Mesothelial cell of epicardium (in vitro differentiated cells): ENCODE measurements around the gene CELA1. TPM values are rescaled to one million over a fixed set of nuclear protein-coding genes. Genes with fewer than 3 reads are reported as not detected.
"Not testable (repeated sequence)": the region's sequence is repeated elsewhere in the genome, so short reads cannot be mapped to it uniquely, and the experiment has no call there.

Source experiments
- DNase-seq, 2 experiments: peaks; one replicate each; pipeline ENCODE4 v3.0.0; 2021; ENCODE audit warnings: low spot score in 2 of 2; ENCODE audit not compliant: unreplicated experiment in 2 of 2
- H3K27ac Mint-ChIP-seq: 2 replicates; pipeline ENCODE4 v1.8.0; 2021; ENCODE audit warnings: mixed read lengths
- H3K27me3 Mint-ChIP-seq: 2 replicates; pipeline ENCODE4 v1.8.0; 2021; ENCODE audit warnings: low read depth, mixed read lengths
- H3K36me3 Mint-ChIP-seq: 2 replicates; pipeline ENCODE4 v1.8.0; 2021; ENCODE audit warnings: mixed read lengths
- H3K4me1 Mint-ChIP-seq: 2 replicates; pipeline ENCODE4 v1.8.0; 2021; ENCODE audit warnings: mixed read lengths
- H3K4me3 Mint-ChIP-seq: 2 replicates; pipeline ENCODE4 v1.8.0; 2021; ENCODE audit warnings: mild to moderate bottlenecking, moderate library complexity, mixed read lengths
- H3K9me3 Mint-ChIP-seq: 2 replicates; pipeline ENCODE4 v1.8.0; 2021; ENCODE audit warnings: mixed read lengths
- CTCF ChIP-seq: fragments of 200-600 bp; sonication (generic); IDR thresholded peaks from one replicate; pipeline ENCODE4 v1.5.0; 2021; ENCODE audit warnings: antibody characterized with exemption; ENCODE audit not compliant: unreplicated experiment
- total RNA-seq: library from RNA; stranded (reverse); gene quantifications from 3 replicates; pipeline ENCODE4 v1.2.1, GENCODE V29; 2021

The CELA1 gene
- total RNA-seq, 1 donor from 2014 or later: not detected

- no peak for TF ChIP-seq CTCF
- Mint-ChIP-seq H3K9me3 (no peaks in the 10 kb centered on the region), H3K36me3 (no peaks in the 10 kb centered on the region), H3K4me1 (no peaks in the 10 kb centered on the region), H3K4me3 (no peak overlapping the region), H3K27ac (no peak overlapping the region), H3K27me3 (no peaks in the 10 kb centered on the region)
- no peak for DNase-seq
These were observed 40.0 kb downstream of the CELA1 start for GRCh38 chr12:51306507-51306906.

DNA sequence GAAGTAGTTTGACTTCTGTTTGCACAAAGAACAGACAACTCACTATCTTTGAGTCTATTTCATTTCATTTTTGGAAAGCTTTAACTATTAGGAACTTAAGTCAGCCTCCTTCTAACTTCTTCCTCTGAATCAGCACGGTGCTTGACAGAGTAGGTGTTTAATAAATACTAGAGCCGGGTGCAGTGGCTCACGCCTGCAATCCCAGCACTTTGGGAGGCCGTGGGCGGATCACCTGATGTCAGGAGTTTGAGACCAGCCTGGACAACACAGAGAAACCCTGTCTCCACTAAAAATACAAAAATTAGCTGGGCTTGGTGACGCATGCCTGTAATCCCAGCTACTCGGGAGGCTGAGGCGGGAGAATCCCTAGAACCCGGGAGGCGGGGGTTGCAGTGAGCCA lies 45.7 kb downstream of the CELA1 start:
- H3K4me3 Mint-ChIP-seq, H3K4me1 Mint-ChIP-seq, H3K36me3 Mint-ChIP-seq, H3K9me3 Mint-ChIP-seq, H3K27ac Mint-ChIP-seq, DNase-seq, H3K27me3 Mint-ChIP-seq: not testable (repeated sequence)

DNA sequence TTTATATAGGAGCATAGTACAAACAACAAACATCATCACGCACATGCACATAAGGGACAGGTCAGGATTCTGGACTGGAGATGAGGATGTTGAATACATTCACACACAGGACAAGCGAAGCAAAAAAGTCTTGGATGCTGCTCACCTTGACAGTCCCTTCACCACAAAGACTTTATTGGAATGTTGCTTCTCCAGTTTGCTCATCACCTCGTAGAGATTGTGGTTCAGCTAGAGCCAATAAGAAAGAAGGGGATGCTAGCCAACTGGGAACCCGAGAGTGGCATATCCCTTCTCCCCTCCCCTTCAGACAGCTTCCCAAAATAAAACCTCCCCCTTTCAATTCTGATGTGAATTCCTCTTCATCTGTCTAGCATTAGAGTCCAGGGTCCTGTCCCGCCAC lies 50.8 kb downstream of the CELA1 start:
- H3K27me3 Mint-ChIP-seq: no peaks in the 10 kb centered on the region
- TF ChIP-seq CTCF: no peak
- H3K27ac Mint-ChIP-seq: no peak overlapping the region
- H3K4me1 Mint-ChIP-seq: peaks cover 2% of the 10 kb centered on the region
- no peak for DNase-seq
- no peaks in the 10 kb centered on the region for H3K36me3 Mint-ChIP-seq
- no peak overlapping the region for H3K4me3 Mint-ChIP-seq
- H3K9me3 Mint-ChIP-seq: no peaks in the 10 kb centered on the region

- DNase-seq, H3K9me3 Mint-ChIP-seq, H3K27me3 Mint-ChIP-seq, H3K4me3 Mint-ChIP-seq, H3K4me1 Mint-ChIP-seq, H3K36me3 Mint-ChIP-seq, H3K27ac Mint-ChIP-seq: not testable (repeated sequence)
These were observed 52.4 kb downstream of the CELA1 start for GRCh38 chr12:51294097-51294496.

- H3K4me1 Mint-ChIP-seq: peaks cover 2% of the 10 kb centered on the region
- no peak for DNase-seq
- no peak for TF ChIP-seq CTCF
- no peak overlapping the region for H3K27ac Mint-ChIP-seq
- H3K4me3 Mint-ChIP-seq: no peak overlapping the region
- H3K27me3 Mint-ChIP-seq: no peaks in the 10 kb centered on the region
- no peaks in the 10 kb centered on the region for H3K9me3 Mint-ChIP-seq
- no peaks in the 10 kb centered on the region for H3K36me3 Mint-ChIP-seq
These were observed 52.8 kb downstream of the CELA1 start for GRCh38 chr12:51293696-51294095.

DNA sequence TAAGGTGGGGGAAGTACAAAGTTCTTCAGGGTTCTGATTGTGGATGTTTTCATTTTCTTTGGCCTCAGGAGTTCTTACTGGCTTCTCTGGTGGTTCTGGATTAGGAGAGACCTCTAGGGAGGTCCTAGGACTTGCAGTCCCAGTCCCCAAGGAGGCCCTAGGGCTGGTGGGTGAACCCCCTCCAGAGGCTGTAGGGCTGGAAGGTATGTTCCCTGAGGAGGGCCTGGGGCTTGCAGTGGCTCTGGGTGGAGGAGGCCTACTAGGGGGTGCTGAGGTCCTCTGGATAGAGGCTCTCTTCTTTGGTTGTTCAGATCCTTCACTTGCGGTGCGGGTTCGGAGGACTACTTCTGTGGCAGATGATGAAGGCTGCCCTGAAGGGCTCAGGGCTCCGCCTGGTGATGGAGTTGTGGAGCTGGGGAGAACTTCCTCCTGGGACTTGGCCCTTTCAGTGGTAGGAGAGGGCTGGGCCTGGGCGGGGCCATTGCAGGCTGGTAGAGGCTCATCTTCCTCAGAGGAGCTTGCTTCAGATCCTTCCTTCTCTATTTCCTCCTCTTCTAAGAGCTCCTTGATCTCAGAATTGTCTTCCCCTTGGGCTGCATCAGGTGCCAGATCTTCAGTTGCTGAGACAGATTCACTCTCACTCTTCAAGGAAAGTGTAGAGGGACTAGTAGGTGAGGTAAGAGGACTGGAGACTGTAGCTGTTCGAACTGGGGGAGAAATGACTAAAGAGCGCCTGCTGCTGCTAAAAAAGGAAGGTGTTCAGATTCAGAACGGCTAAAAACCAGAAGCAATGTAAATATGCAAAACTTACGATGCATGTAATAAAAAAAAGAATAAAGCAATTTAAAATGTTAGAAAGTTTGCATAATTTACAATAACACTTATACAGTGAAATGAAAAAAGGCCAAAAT lies 54.6 kb downstream of the CELA1 start:
- not testable (repeated sequence) for DNase-seq, H3K36me3 Mint-ChIP-seq, H3K4me3 Mint-ChIP-seq, H3K9me3 Mint-ChIP-seq, H3K27me3 Mint-ChIP-seq, H3K4me1 Mint-ChIP-seq, H3K27ac Mint-ChIP-seq

DNA sequence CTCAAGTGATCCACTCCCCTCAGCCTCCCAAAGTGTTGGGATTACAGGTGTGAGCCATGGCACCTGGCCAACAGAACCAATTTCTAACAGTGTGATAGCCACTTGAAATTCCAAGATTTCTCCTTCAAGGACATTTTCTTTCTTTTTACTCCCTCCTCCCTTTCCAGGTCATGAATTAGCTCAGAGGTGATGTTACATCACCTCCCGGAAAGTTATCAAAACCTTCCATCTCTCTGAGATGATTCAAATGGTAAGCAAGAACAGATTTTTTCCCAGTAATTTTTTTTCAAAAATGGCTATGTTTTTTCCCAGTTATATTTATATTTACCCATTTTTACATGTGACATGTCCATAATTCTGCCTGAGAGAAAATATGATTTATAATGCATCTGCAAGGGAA lies 60.6 kb downstream of the CELA1 start:
- Mint-ChIP-seq H3K27ac (no peak overlapping the region), H3K9me3 (no peaks in the 10 kb centered on the region), H3K27me3 (no peaks in the 10 kb centered on the region), H3K4me1 (no peaks in the 10 kb centered on the region), H3K4me3 (no peak overlapping the region), H3K36me3 (no peaks in the 10 kb centered on the region)
- TF ChIP-seq CTCF: no peak
- DNase-seq: no peak
